ENCODE results near the gene PPDPF.

DNA sequence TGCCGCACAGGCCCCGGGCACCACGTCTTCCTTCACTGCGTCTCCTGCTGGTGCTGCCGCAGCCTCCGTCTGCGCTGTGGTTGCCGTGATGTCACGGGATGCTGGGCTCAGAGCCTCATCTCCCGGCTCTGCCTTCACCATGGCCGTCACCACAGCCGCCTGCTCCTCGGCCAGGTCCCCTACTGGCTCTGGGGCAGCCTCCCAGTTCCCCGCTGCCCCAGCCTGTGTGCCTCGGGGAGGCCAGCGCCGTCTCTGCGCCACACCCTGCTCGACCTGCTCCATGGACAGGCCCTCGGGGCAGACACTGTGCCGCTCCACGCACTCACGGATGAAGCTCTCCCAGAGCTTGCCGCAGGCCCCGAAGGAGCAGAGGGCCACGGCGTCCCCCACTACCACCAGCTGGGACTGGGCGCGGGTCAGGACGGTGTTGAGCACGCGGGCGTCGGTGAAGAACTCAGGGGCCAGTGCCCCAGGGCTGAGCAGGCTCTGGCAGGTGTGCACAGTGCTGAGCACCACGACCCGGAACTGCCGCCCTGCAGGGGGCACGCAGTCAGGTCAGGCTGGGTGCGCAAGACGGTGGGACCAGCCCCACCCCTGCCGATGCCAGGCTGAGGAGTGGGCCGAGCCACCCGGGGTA lies 45.3 kb downstream of the PPDPF start:
- no peak for TF ChIP-seq ZFP30 (CRISPR knock-in tag; IDR thresholded peaks at IDR 0.05)
- no peak for TF ChIP-seq SNAI2 (CRISPR knock-in tag; IDR thresholded peaks at IDR 0.05)
- no peak for TF ChIP-seq ARNTL (CRISPR knock-in tag; IDR thresholded peaks at IDR 0.05; ENCODE audit: borderline replicate concordance, low read depth)
- no peak for TF ChIP-seq ZNF70 (CRISPR knock-in tag; IDR thresholded peaks at IDR 0.05)
- no peak for TF ChIP-seq ZNF565 (CRISPR knock-in tag; conservative IDR thresholded peaks at IDR 0.05; ENCODE audit: low read depth)
- no peak for TF ChIP-seq ZFP3 (CRISPR knock-in tag; IDR thresholded peaks at IDR 0.05)
- TF ChIP-seq BACH2 (CRISPR knock-in tag; IDR thresholded peaks at IDR 0.05; ENCODE audit: borderline replicate concordance), result no peak
- no peak for TF ChIP-seq RARB (CRISPR knock-in tag; IDR thresholded peaks at IDR 0.05)
- TF ChIP-seq CSDC2 (CRISPR knock-in tag; IDR thresholded peaks at IDR 0.05), result no peak
- no peak for TF ChIP-seq PPARA (CRISPR knock-in tag; IDR thresholded peaks at IDR 0.05; ENCODE audit: borderline replicate concordance)
- TF ChIP-seq OSR1 (CRISPR knock-in tag; IDR thresholded peaks at IDR 0.05), result no peak
- TF ChIP-seq, protein P1, sequence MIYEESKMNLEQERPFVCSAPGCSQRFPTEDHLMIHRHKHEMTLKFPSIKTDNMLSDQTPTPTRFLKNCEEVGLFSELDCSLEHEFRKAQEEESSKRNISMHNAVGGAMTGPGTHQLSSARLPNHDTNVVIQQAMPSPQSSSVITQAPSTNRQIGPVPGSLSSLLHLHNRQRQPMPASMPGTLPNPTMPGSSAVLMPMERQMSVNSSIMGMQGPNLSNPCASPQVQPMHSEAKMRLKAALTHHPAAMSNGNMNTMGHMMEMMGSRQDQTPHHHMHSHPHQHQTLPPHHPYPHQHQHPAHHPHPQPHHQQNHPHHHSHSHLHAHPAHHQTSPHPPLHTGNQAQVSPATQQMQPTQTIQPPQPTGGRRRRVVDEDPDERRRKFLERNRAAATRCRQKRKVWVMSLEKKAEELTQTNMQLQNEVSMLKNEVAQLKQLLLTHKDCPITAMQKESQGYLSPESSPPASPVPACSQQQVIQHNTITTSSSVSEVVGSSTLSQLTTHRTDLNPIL (CRISPR knock-in tag; IDR thresholded peaks at IDR 0.05; ENCODE audit: low read depth), result no peak
